GM04504 (cell line): ENCODE data around the gene NUDT13.

Experiments
- DNase-seq: peaks from one replicate; pipeline ENCODE4 v3.0.0-alpha.2; 2012; ENCODE audit warnings: low read depth

The NUDT13 gene

GRCh38 chr10:73166972-73167371, 56.7 kb downstream of the NUDT13 start:
- no peak for DNase-seq

GRCh38 chr10:73167458-73167782, 57.2 kb downstream of the NUDT13 start:
- no peak for DNase-seq

DNA sequence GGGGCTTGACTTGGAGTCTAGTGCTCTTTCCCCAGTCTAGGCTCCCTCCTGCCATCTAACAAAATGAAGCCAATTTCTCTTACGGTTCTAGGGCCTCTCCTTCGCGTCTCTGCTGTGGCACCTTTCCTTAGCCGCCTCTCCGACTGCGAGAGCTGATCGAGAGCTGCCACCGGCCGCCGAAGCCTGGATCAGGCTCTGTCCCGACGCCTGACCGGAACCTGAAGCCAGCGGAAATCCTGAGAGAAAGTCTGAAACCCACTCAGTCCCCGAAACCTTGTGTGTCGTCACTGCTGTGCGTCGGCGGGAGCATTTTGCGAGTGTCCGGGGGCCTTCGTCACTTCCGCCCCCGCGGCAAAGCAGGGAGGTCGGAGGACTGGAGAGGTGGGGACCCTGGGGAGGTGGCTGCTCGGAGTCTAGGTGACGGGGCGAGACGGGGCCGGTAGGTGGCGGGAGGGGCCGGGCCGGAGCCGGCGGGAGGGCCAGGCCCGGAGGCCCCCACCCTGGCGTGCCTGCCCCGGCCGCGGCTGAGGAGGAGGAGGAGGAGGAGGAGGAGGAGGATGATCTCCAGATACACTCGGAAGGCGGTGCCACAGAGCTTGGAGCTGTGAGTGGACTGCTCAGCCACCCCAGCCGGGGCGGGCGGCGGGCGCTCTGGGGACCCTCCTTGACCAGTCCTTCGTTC, 57.7 kb downstream of the NUDT13 start, which contains the start of the genes ECD and FAM149B1:
Gene ECD, minus strand, starts transcription at position 226 of the 682 bp plus-strand sequence. CDS start 4,071 bp downstream, outside the sequence.
Gene FAM149B1, plus strand, starts transcription at position 337 of the 682 bp plus-strand sequence. Its CDS starts 221 bp downstream, at position 558.
- peak; percentile 88 for DNase-seq

- DNase-seq: no peak
Observed at GRCh38 chr10:73168465-73168803, 58.2 kb downstream of the NUDT13 start.

- DNase-seq: no peak
Observed at GRCh38 chr10:73169320-73169719, 59.1 kb downstream of the NUDT13 start.

DNA sequence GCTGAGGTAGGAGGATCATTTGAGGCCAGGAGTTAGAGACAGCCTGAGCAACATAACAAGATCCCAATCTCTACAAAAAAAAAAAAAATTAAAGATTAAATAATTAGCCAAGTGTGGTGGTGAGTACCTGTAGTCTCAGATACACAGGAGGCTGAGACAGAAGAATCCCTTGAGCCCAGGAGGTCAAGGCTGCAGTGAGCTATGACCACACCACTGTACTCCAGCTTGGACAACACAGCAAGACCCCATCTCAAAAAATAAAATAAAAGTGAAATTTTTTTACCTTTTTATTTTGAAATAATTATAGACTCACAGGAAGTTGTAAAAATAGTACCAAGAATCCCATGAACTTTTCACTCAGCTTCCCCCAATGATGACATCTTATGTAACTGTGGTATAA, 62.6 kb downstream of the NUDT13 start:
- DNase-seq: no peak

GRCh38 chr10:73174148-73174925, 64.1 kb downstream of the NUDT13 start:
- no peak for DNase-seq
